Muscle of back (tissue), 10 donors: ENCODE results near the gene IL1R2. TPM values are rescaled to one million over a fixed set of nuclear protein-coding genes. Genes with fewer than 3 reads are reported as not detected.

Experiments used
- polyA plus RNA-seq, 10 donors: library from polyadenylated mRNA; unstranded; fragments of 120-200 nt; gene quantifications; one replicate each; pipeline ENCODE4 v1.2.1, GENCODE V29; 2013; ENCODE audit not compliant: insufficient read length in 10 of 10

The IL1R2 gene
- polyA plus RNA-seq, 10 donors, result 0.16 to 1.8 (median 0.98) TPM; not detected in 7

Other genes starting within 250 kb of the IL1R2 start
- 10 to 100 TPM in 9 of 10 donors, 1 to 10 TPM in 1; 8.8 to 14.8 (median 12.2) TPM for gene IL1R1, start 150.8 kb downstream of the IL1R2 start, polyA plus RNA-seq
- under 1 TPM; 0.09 to 0.90 (median 0.19) TPM for gene IL1RL2, start 195.1 kb downstream of the IL1R2 start, polyA plus RNA-seq